Keratinocyte (primary cell): ENCODE results near the gene ABLIM2. TPM values are rescaled to one million over a fixed set of nuclear protein-coding genes. Genes with fewer than 3 reads are reported as not detected.
A peak's percentile ranks its signal among the peaks of the same experiment; 100 is the strongest.

Source experiments
- DNase-seq: peaks from one replicate; pipeline ENCODE4 v3.0.0-alpha.2; 2011; ENCODE audit warnings: low read depth, missing footprints, low spot score
- FAIRE-seq: peaks from 2 replicates; lab custom pipeline; 2011; peaks lifted over from hg19 to GRCh38; lab: Jason Lieb, UNC
- H2AFZ ChIP-seq: 2 replicates; pipeline ENCODE4 v1.6.0; 2012; ENCODE audit warnings: low read length, control low read depth, inconsistent platforms; ENCODE audit not compliant: control insufficient read depth
- H3K27ac ChIP-seq: 2 replicates; pipeline ENCODE4 v1.5.1; 2011; ENCODE audit warnings: low read length; ENCODE audit not compliant: control insufficient read depth, insufficient read depth
- H3K27me3 ChIP-seq: 3 replicates; pipeline ENCODE4 v1.6.0; 2011; ENCODE audit warnings: low read length; ENCODE audit not compliant: control insufficient read depth, insufficient read depth; ENCODE audit errors: extremely low read depth
- H3K36me3 ChIP-seq, 2 experiments: 2 replicates in 1 of 2; 3 replicates in 1 of 2; pipeline ENCODE4 v1.5.1; 2011; ENCODE audit warnings: low read length in 2 of 2, mild to moderate bottlenecking in 1 of 2; ENCODE audit not compliant: control insufficient read depth in 2 of 2, insufficient read depth in 2 of 2; ENCODE audit errors: extremely low read depth in 1 of 2
- H3K4me1 ChIP-seq: 3 replicates; pipeline ENCODE4 v1.5.1; 2011; ENCODE audit warnings: low read length; ENCODE audit not compliant: control insufficient read depth, insufficient read depth; ENCODE audit errors: extremely low read depth
- H3K4me2 ChIP-seq: 3 replicates; pipeline ENCODE4 v1.6.0; 2011; ENCODE audit warnings: low read depth, low read length; ENCODE audit not compliant: control insufficient read depth, insufficient read depth; ENCODE audit errors: extremely low read depth
- H3K4me3 ChIP-seq, 3 experiments: fragments of 200-600 bp in 1 of 3; sonication (generic) in 1 of 3; 2 replicates in 2 of 3; 3 replicates in 1 of 3; pipeline ENCODE4 v1.5.1; 2011 to 2016; ENCODE audit warnings: low read length in 3 of 3, mild to moderate bottlenecking in 3 of 3, control low read depth in 2 of 3, inconsistent platforms in 1 of 3, low read depth in 1 of 3, mixed read lengths in 1 of 3, mixed run types in 1 of 3, moderate library complexity in 1 of 3; ENCODE audit not compliant: control insufficient read depth in 2 of 3, insufficient read depth in 2 of 3; ENCODE audit errors: extremely low read depth in 1 of 3
- H3K79me2 ChIP-seq: 2 replicates; pipeline ENCODE4 v1.6.0; 2012; ENCODE audit warnings: low read length; ENCODE audit not compliant: control insufficient read depth, insufficient read depth
- H3K9ac ChIP-seq: 3 replicates; pipeline ENCODE4 v1.6.0; 2011; ENCODE audit warnings: low read length; ENCODE audit not compliant: control insufficient read depth, insufficient read depth; ENCODE audit errors: extremely low read depth
- H3K9me1 ChIP-seq: 3 replicates; pipeline ENCODE4 v1.6.0; 2011; ENCODE audit warnings: low read length; ENCODE audit not compliant: control insufficient read depth, insufficient read depth; ENCODE audit errors: extremely low read depth
- H3K9me3 ChIP-seq: 2 replicates; pipeline ENCODE4 v1.5.1; 2012; ENCODE audit warnings: low read depth, low read length; ENCODE audit not compliant: control insufficient read depth
- H4K20me1 ChIP-seq: 3 replicates; pipeline ENCODE4 v1.6.0; 2011; ENCODE audit warnings: low read length; ENCODE audit not compliant: control insufficient read depth, insufficient read depth; ENCODE audit errors: extremely low read depth
- EZH2 ChIP-seq: IDR thresholded peaks from one replicate; pipeline ENCODE4 v1.6.1; 2012; ENCODE audit warnings: inconsistent platforms, mild to moderate bottlenecking, low read length, moderate library complexity
- dilution Hi-C: fragments of 300-500 bp; cut with MboI; formaldehyde crosslinking; loops from one replicate; pipeline ENCODE4 v1.7.0; 2020; ENCODE audit warnings: low sequenced_read_pairs; ENCODE audit not compliant: extremely low pct_ligation_motif_present
- polyA plus RNA-seq, 5 experiments: library from polyadenylated mRNA; depleted of rRNA in 3 of 5; stranded (reverse) in 3 of 5; stranded (forward) in 1 of 5; unstranded in 1 of 5; fragments of >200 nt; gene quantifications; 1 replicate in 1 of 5; 2 replicates in 3 of 5; 3 replicates in 1 of 5; pipeline versions ENCODE4 v1.2.1 to v1.2.3, GENCODE V29; 2011 to 2012; ENCODE audit warnings: missing spikeins in 2 of 5, low read depth in 1 of 5, low replicate concordance in 1 of 5
- TF ChIP-seq, protein P1 (sequence below), 3 experiments: IDR thresholded peaks in 1 of 3; conservative IDR thresholded peaks in 1 of 3; optimal IDR thresholded peaks in 1 of 3; 2 replicates in 2 of 3; 3 replicates in 1 of 3; pipeline versions ENCODE3 to v1.5.1; 2011; ENCODE audit warnings: low read length in 3 of 3, mild to moderate bottlenecking in 3 of 3, moderate library complexity in 2 of 3, control low read depth in 1 of 3, inconsistent platforms in 1 of 3; ENCODE audit not compliant: insufficient read depth in 2 of 3; ENCODE audit errors: extremely low read depth in 1 of 3

Gene ABLIM2
- polyA plus RNA-seq, 1 donor (not counting 4 experiments of a cell fraction or from before 2014, with no cell fraction given): 0.94 TPM

DNA sequence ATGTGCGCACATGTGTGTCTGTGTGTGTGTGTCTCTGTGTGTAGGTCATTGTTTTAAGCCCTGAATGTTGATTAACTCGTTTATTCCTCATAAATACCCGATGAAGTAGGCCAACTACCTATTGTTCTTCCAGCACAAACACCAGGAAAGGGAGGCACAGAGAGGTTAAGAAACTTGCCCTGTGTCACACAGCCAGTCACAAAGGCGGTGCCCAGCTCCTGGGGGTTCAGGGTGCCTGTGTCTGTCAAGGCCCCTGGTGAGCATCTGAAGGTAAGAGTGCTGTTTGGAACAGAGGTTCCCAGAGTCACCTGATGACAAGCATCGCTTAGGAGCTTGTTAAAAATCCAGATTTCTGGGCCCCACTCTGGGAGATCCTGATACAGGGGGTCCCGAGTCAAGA lies 22.5 kb upstream of the ABLIM2 start:
- Histone ChIP-seq H4K20me1 (no peaks in the 10 kb centered on the region), H2AFZ (no peak overlapping the region), H3K9ac (no peak overlapping the region), H3K9me3 (no peaks in the 10 kb centered on the region), H3K4me3 (no peak overlapping the region), H3K79me2 (no peaks in the 10 kb centered on the region), H3K27ac (no peak overlapping the region), H3K9me1 (no peaks in the 10 kb centered on the region), H3K4me1 (peaks cover 46% of the 10 kb centered on the region), H3K27me3 (no peaks in the 10 kb centered on the region), H3K36me3 (no peaks in the 10 kb centered on the region), H3K4me2 (no peak overlapping the region)
- no peak for DNase-seq
- peak; percentile 26 for FAIRE-seq
- dilution Hi-C loops: no loop called here
- TF ChIP-seq, protein P1, sequence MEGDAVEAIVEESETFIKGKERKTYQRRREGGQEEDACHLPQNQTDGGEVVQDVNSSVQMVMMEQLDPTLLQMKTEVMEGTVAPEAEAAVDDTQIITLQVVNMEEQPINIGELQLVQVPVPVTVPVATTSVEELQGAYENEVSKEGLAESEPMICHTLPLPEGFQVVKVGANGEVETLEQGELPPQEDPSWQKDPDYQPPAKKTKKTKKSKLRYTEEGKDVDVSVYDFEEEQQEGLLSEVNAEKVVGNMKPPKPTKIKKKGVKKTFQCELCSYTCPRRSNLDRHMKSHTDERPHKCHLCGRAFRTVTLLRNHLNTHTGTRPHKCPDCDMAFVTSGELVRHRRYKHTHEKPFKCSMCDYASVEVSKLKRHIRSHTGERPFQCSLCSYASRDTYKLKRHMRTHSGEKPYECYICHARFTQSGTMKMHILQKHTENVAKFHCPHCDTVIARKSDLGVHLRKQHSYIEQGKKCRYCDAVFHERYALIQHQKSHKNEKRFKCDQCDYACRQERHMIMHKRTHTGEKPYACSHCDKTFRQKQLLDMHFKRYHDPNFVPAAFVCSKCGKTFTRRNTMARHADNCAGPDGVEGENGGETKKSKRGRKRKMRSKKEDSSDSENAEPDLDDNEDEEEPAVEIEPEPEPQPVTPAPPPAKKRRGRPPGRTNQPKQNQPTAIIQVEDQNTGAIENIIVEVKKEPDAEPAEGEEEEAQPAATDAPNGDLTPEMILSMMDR (optimal IDR thresholded peaks at IDR 0.05 in 1 of 3, IDR thresholded peaks at IDR 0.05 in 1 of 3, conservative IDR thresholded peaks at IDR 0.05 in 1 of 3; ENCODE audit: extremely low read depth in 1 of 3, insufficient read depth in 2 of 3, low read length in 3 of 3): no peak
- no peak for TF ChIP-seq EZH2

DNA sequence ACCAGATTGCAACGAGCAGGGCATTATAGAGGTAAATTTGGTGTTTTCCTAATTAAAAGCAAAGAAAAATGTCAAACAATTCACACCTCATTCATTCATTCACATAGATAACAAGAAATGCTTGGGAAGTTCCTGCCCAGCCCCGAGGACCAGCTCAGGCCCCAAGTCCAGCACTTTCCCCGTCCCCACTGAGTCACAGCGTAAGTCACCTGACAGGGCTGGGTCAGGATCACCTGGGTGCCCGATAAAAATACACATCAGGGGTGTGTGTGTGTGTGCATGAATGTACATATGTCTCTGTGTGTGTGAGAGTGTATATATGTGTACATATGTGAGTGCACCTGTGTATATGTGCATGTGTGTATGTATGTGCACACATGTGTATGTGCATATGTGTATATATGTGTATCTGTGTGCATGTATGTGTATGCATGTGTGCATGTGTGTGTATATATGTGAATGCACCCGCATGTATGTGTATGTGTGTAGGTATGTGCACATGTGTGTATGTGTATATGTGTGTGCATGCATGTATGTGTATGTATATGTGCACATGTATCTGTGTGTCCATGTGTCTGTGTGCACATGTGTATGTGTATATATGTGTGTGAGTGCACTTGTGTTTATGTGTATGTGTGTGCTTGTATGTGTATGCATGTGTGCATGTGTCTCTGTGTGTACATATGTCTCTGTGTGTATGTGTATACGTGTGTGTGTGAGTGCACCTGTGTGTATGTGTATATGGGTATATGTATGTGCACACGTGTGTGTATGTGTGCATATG lies 21.9 kb upstream of the ABLIM2 start:
- Histone ChIP-seq H3K4me3 (no peak overlapping the region), H4K20me1 (no peaks in the 10 kb centered on the region), H3K4me2 (no peak overlapping the region), H3K27me3 (no peaks in the 10 kb centered on the region), H3K79me2 (no peaks in the 10 kb centered on the region), H2AFZ (no peak overlapping the region), H3K9me3 (no peaks in the 10 kb centered on the region), H3K9me1 (no peaks in the 10 kb centered on the region), H3K4me1 (peaks cover 40% of the 10 kb centered on the region), H3K36me3 (no peaks in the 10 kb centered on the region), H3K27ac (no peak overlapping the region), H3K9ac (peak overlapping the region; percentile 22)
- DNase-seq: no peak
- dilution Hi-C loops: no loop called here
- FAIRE-seq: peak; percentile 53
- TF ChIP-seq, protein P1 (optimal IDR thresholded peaks at IDR 0.05 in 1 of 3, IDR thresholded peaks at IDR 0.05 in 1 of 3, conservative IDR thresholded peaks at IDR 0.05 in 1 of 3; ENCODE audit: extremely low read depth in 1 of 3, insufficient read depth in 2 of 3, low read length in 3 of 3): no peak
- no peak for TF ChIP-seq EZH2
